ENCODE measurements around the gene CYP2A6. TPM values are rescaled to one million over a fixed set of nuclear protein-coding genes. Genes with fewer than 3 reads are reported as not detected.

CYP2A6 gene
- total RNA-seq, 2 experiments from 2014 or later: not detected

GRCh38 chr19:40801426-40802299 is 48.6 kb downstream of the CYP2A6 start:
- H3K4me1 Mint-ChIP-seq: peaks cover 82% of the 10 kb centered on the region
- H3K9me3 Mint-ChIP-seq: no peaks in the 10 kb centered on the region
- peak overlapping the region; percentile 95 for H3K4me3 Mint-ChIP-seq
- ChIA-PET POLR2A (no interaction called here), CTCF (interaction anchor here (0.5 to 0.9 kb wide), 2 partner anchors 49 to 83 kb away, joined by 3 read pairs; no protein-coding TSS in a partner anchor)
- H3K27ac Mint-ChIP-seq: peak overlapping the region; percentile 88
- peaks cover 61% of the 10 kb centered on the region for H3K36me3 Mint-ChIP-seq (ENCODE audit: low read depth)
- H3K27me3 Mint-ChIP-seq: no peaks in the 10 kb centered on the region
- no peak for DNase-seq

- ChIA-PET POLR2A (no interaction called here), CTCF (interaction anchor here (0.9 to 1.0 kb wide), 2 partner anchors 48 to 138 kb away, joined by 3 read pairs; no protein-coding TSS in a partner anchor)
- peaks cover 75% of the 10 kb centered on the region for H3K4me1 Mint-ChIP-seq
- H3K27me3 Mint-ChIP-seq: no peaks in the 10 kb centered on the region
- DNase-seq: no peak
- H3K4me3 Mint-ChIP-seq: peak overlapping the region; percentile 95
- H3K27ac Mint-ChIP-seq: no peak overlapping the region
- H3K9me3 Mint-ChIP-seq: no peaks in the 10 kb centered on the region
- peaks cover 59% of the 10 kb centered on the region for H3K36me3 Mint-ChIP-seq (ENCODE audit: low read depth)
Observed at GRCh38 chr19:40800997-40801377, 49.3 kb downstream of the CYP2A6 start.

- POLR2A ChIA-PET: interaction anchor here (1.1 kb wide), 1 partner anchor 22 kb away, joined by 5 read pairs; the partner anchor contains the start of gene RAB4B
- CTCF ChIA-PET: interaction anchor here (1.0 kb wide), 1 partner anchor 137 kb away, joined by 3 read pairs; no protein-coding TSS in a partner anchor
- DNase-seq: no peak
- no peaks in the 10 kb centered on the region for H3K9me3 Mint-ChIP-seq
- peak overlapping the region; percentile 89 for H3K27ac Mint-ChIP-seq
- H3K4me1 Mint-ChIP-seq: peaks cover 70% of the 10 kb centered on the region
- peaks cover 55% of the 10 kb centered on the region for H3K36me3 Mint-ChIP-seq (ENCODE audit: low read depth)
- H3K4me3 Mint-ChIP-seq: peak overlapping the region; percentile 95
- H3K27me3 Mint-ChIP-seq: no peaks in the 10 kb centered on the region
Observed at GRCh38 chr19:40800339-40800996, 49.8 kb downstream of the CYP2A6 start.

GRCh38 chr19:40799558-40800338 is 50.5 kb downstream of the CYP2A6 start:
- H3K4me1 Mint-ChIP-seq: peaks cover 63% of the 10 kb centered on the region
- peak; percentile 33 for DNase-seq
- H3K4me3 Mint-ChIP-seq: peak overlapping the region; percentile 95
- H3K27me3 Mint-ChIP-seq: no peaks in the 10 kb centered on the region
- POLR2A ChIA-PET: interaction anchor here (1.1 kb wide), 1 partner anchor 21 kb away, joined by 5 read pairs; the partner anchor contains the start of gene RAB4B
- no peaks in the 10 kb centered on the region for H3K9me3 Mint-ChIP-seq
- CTCF ChIA-PET: interaction anchor here (1.5 to 4.5 kb wide), 2 partner anchors 21 to 137 kb away, joined by 6 to 22 read pairs; partner anchors contain the start of gene RAB4B
- peak overlapping the region; percentile 89 for H3K27ac Mint-ChIP-seq
- H3K36me3 Mint-ChIP-seq (ENCODE audit: low read depth): peaks cover 48% of the 10 kb centered on the region

- Mint-ChIP-seq H3K9me3 (no peaks in the 10 kb centered on the region), H3K4me1 (peaks cover 55% of the 10 kb centered on the region), H3K27ac (peak within 1 kb of the TSS; percentile 95), H3K27me3 (no peaks in the 10 kb centered on the region), H3K4me3 (peak within 1 kb of the TSS; percentile 95), H3K36me3 (ENCODE audit: low read depth) (peaks cover 41% of the 10 kb centered on the region)
- ChIA-PET CTCF (interaction anchor here (0.6 to 4.5 kb wide), 6 partner anchors 12 to 1334 kb away, joined by 3 to 22 read pairs (median 4); partner anchors contain the start of gene RAB4B), POLR2A (interaction anchor here (1.1 to 1.2 kb wide), 2 partner anchors 21 to 44 kb away, joined by 5 to 7 read pairs; partner anchors contain the start of gene RAB4B)
- peak; percentile 100 for DNase-seq
Observed at GRCh38 chr19:40798683-40799557, 51.3 kb downstream of the CYP2A6 start, which contains the start of gene EGLN2. Gene EGLN2 (plus strand): TSS chr19:40799191. CDS start chr19:40800573, 1,382 bp downstream.

GRCh38 chr19:40797963-40798682 is 52.1 kb downstream of the CYP2A6 start:
- DNase-seq: peak; percentile 72
- CTCF ChIA-PET: interaction anchor here (0.5 to 4.5 kb wide), 9 partner anchors 11 to 1335 kb away, joined by 3 to 22 read pairs (median 3); partner anchors contain the start of gene RAB4B
- peaks cover 34% of the 10 kb centered on the region for H3K36me3 Mint-ChIP-seq (ENCODE audit: low read depth)
- no peaks in the 10 kb centered on the region for H3K9me3 Mint-ChIP-seq
- peak overlapping the region; percentile 95 for H3K27ac Mint-ChIP-seq
- no peaks in the 10 kb centered on the region for H3K27me3 Mint-ChIP-seq
- peak overlapping the region; percentile 87 for H3K4me3 Mint-ChIP-seq
- H3K4me1 Mint-ChIP-seq: peaks cover 47% of the 10 kb centered on the region
- POLR2A ChIA-PET: interaction anchor here (0.7 to 1.2 kb wide), 3 partner anchors 20 to 59 kb away, joined by 4 to 7 read pairs (median 5); partner anchors contain the start of gene RAB4B

- Mint-ChIP-seq H3K27ac (peak overlapping the region; percentile 95), H3K9me3 (no peaks in the 10 kb centered on the region), H3K4me3 (peak overlapping the region; percentile 87), H3K4me1 (peaks cover 43% of the 10 kb centered on the region), H3K27me3 (no peaks in the 10 kb centered on the region), H3K36me3 (ENCODE audit: low read depth) (peaks cover 29% of the 10 kb centered on the region)
- POLR2A ChIA-PET: interaction anchor here (0.7 to 1.2 kb wide), 2 partner anchors 43 to 58 kb away, joined by 4 to 5 read pairs; no protein-coding TSS in a partner anchor
- DNase-seq: no peak
- CTCF ChIA-PET: interaction anchor here (0.5 to 4.5 kb wide), 6 partner anchors 9 to 256 kb away, joined by 3 to 22 read pairs (median 8); partner anchors contain the start of gene RAB4B
Observed at GRCh38 chr19:40797166-40797962, 52.9 kb downstream of the CYP2A6 start.

Other genes starting within 250 kb of the CYP2A6 start
- 10 to 100 TPM; 71.3 to 75.7 TPM for gene LTBP4, start 249.1 kb downstream of the CYP2A6 start, total RNA-seq
- gene NUMBL, start 159.8 kb downstream of the CYP2A6 start, total RNA-seq: 1 to 10 TPM; 5.7 to 7.3 TPM
- 10 to 100 TPM; 23.4 to 33.5 TPM for gene COQ8B, start 133.6 kb downstream of the CYP2A6 start, total RNA-seq
- 1 to 10 TPM; 4.8 TPM for gene ITPKC, start 133.3 kb downstream of the CYP2A6 start, total RNA-seq
- gene ACTMAP, start 100.0 kb downstream of the CYP2A6 start, total RNA-seq: 10 to 100 TPM; 17.5 to 19.8 TPM
- 100 to 1,000 TPM; 149 to 182 TPM for gene SNRPA, start 99.2 kb downstream of the CYP2A6 start, total RNA-seq
- gene MIA, start 74.9 kb downstream of the CYP2A6 start, total RNA-seq: under 1 TPM in 1 of 2 experiments, not detected in 1; 0.89 TPM
- gene RAB4B, start 72.2 kb downstream of the CYP2A6 start, total RNA-seq: 10 to 100 TPM; 52.8 to 54.7 TPM
- 100 to 1,000 TPM; 124 to 126 TPM for gene EGLN2, start 51.3 kb downstream of the CYP2A6 start, total RNA-seq
- gene CYP2A7, start 31.8 kb upstream of the CYP2A6 start, total RNA-seq: not detected
- not detected for gene CYP2B6, start 140.8 kb upstream of the CYP2A6 start, total RNA-seq
- gene CYP2A13, start 238.0 kb upstream of the CYP2A6 start, total RNA-seq: not detected

Measured in activated CD4-positive, alpha-beta T cell treated with anti-CD3 and anti-CD28 coated beads, Interleukin-2, amount 10 ng/mL, durations not matched to agents 7 days and 5 days (primary cell).